A673 (cell line): ENCODE measurements around the gene AKIRIN1.

ENCODE experiments used
- EZH2 ChIP-seq: fragments of 200-600 bp; sonication (generic); IDR thresholded peaks from 2 replicates; pipeline ENCODE4 v1.6.1; 2017; ENCODE audit warnings: borderline replicate concordance, low read depth, mild to moderate bottlenecking, mixed read lengths, antibody characterized with exemption, low read length; ENCODE audit not compliant: poor library complexity, severe bottlenecking
- TF ChIP-seq, protein P1 (sequence below): fragments of 300-800, 200-600 bp; sonication (generic); conservative IDR thresholded peaks from 2 replicates; pipeline ENCODE4 v1.5.1; 2017; ENCODE audit warnings: low read depth, mild to moderate bottlenecking, antibody characterized with exemption, low read length, moderate library complexity, mixed read lengths

- TF ChIP-seq, protein P1, sequence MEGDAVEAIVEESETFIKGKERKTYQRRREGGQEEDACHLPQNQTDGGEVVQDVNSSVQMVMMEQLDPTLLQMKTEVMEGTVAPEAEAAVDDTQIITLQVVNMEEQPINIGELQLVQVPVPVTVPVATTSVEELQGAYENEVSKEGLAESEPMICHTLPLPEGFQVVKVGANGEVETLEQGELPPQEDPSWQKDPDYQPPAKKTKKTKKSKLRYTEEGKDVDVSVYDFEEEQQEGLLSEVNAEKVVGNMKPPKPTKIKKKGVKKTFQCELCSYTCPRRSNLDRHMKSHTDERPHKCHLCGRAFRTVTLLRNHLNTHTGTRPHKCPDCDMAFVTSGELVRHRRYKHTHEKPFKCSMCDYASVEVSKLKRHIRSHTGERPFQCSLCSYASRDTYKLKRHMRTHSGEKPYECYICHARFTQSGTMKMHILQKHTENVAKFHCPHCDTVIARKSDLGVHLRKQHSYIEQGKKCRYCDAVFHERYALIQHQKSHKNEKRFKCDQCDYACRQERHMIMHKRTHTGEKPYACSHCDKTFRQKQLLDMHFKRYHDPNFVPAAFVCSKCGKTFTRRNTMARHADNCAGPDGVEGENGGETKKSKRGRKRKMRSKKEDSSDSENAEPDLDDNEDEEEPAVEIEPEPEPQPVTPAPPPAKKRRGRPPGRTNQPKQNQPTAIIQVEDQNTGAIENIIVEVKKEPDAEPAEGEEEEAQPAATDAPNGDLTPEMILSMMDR = no peak
- no peak for TF ChIP-seq EZH2
Observed at GRCh38 chr1:38997034-38997900, 6.2 kb downstream of the AKIRIN1 start.
